GM23248 (cell line): ENCODE measurements around the gene LRP1-AS.

Source experiments
- EZH2 ChIP-seq: fragments of 200-600 bp; sonication (generic); IDR thresholded peaks from 2 replicates; pipeline ENCODE4 v1.6.1; 2018; ENCODE audit warnings: antibody characterized with exemption, mild to moderate bottlenecking; ENCODE audit not compliant: insufficient read depth, poor library complexity, severe bottlenecking
- EZH2phosphoT487 ChIP-seq: fragments of 200-600 bp; sonication (generic); IDR thresholded peaks from 2 replicates; pipeline ENCODE4 v1.6.1; 2018; ENCODE audit warnings: antibody characterized with exemption, moderate library complexity, mild to moderate bottlenecking, low read depth; ENCODE audit not compliant: insufficient read depth

DNA sequence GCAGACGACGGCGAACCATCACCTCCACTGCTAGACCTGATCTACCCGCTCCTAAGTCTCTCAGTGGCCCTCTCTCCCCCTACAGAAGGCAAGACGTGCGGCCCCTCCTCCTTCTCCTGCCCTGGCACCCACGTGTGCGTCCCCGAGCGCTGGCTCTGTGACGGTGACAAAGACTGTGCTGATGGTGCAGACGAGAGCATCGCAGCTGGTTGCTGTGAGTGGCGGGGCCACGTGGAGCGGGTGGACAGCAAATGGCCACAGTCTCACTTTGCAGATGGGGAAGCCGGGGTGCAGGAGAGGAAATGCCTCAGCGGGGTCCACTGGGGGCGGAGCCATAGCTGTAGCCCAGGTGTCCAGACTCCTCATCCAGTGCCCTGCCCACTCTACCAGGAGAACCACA lies 47.8 kb upstream of the LRP1-AS start:
- TF ChIP-seq EZH2phosphoT487 (no peak), EZH2 (no peak)
